OCI-LY1 (cell line): Measurements from ENCODE around the gene TRPM3.

ENCODE experiments used
- H2AFZ ChIP-seq: fragments of 200-600 bp; sonication (generic), shearing (Covaris generic); 2 replicates; pipeline ENCODE4 v1.6.0; 2014; ENCODE audit warnings: antibody characterized with exemption, mild to moderate bottlenecking, low read length
- H3F3A ChIP-seq: fragments of 200-600 bp; sonication (generic), shearing (Covaris generic); 2 replicates; pipeline ENCODE4 v1.6.0; 2014; ENCODE audit warnings: mild to moderate bottlenecking, antibody characterized with exemption, low read length, moderate library complexity; ENCODE audit not compliant: insufficient read depth
- H3K27ac ChIP-seq: fragments of 200-600 bp; sonication (generic); 2 replicates; pipeline ENCODE4 v1.5.1; 2014; ENCODE audit warnings: low read length, mixed run types, mild to moderate bottlenecking, low read depth; ENCODE audit not compliant: poor library complexity, severe bottlenecking
- H3K27me3 ChIP-seq: fragments of 200-600 bp; sonication (generic); 2 replicates; pipeline ENCODE4 v1.6.0; 2014; ENCODE audit warnings: antibody characterized with exemption, mild to moderate bottlenecking, low read length, moderate library complexity; ENCODE audit not compliant: insufficient read depth
- H3K36me3 ChIP-seq: fragments of 200-600 bp; sonication (generic); 2 replicates; pipeline ENCODE4 v1.6.1; 2014; ENCODE audit warnings: mild to moderate bottlenecking, antibody characterized with exemption, low read length, moderate library complexity, mixed read lengths; ENCODE audit not compliant: insufficient read depth
- H3K4me1 ChIP-seq: fragments of 200-600 bp; sonication (generic); 2 replicates; pipeline ENCODE4 v1.5.1; 2014; ENCODE audit warnings: mild to moderate bottlenecking, low read length, moderate library complexity; ENCODE audit not compliant: insufficient read depth, severe bottlenecking
- H3K4me2 ChIP-seq: fragments of 200-600 bp; sonication (generic), shearing (Covaris generic); 2 replicates; pipeline ENCODE4 v1.6.1; 2014; ENCODE audit warnings: low read length
- H3K4me3 ChIP-seq: fragments of 200-600 bp; sonication (generic); 2 replicates; pipeline ENCODE4 v1.5.1; 2014; ENCODE audit warnings: low read length, low read depth, mild to moderate bottlenecking, mixed read lengths; ENCODE audit not compliant: poor library complexity, severe bottlenecking
- H3K79me2 ChIP-seq: fragments of 200-600 bp; shearing (Covaris generic); 2 replicates; pipeline ENCODE4 v1.6.1; 2016; ENCODE audit warnings: mixed run types, low read length, mixed read lengths; ENCODE audit not compliant: insufficient read depth
- H3K9ac ChIP-seq: fragments of 200-600 bp; sonication (generic), shearing (Covaris generic); 2 replicates; pipeline ENCODE4 v1.6.1; 2014; ENCODE audit warnings: mild to moderate bottlenecking, low read length, mixed read lengths
- H3K9me2 ChIP-seq: fragments of 200-600 bp; sonication (generic), shearing (Covaris generic); 2 replicates; pipeline ENCODE4 v1.6.1; 2014; ENCODE audit warnings: low read depth, mild to moderate bottlenecking, low read length, mixed read lengths
- H3K9me3 ChIP-seq: fragments of 200-600 bp; shearing (Covaris generic); 2 replicates; pipeline ENCODE4 v1.6.1; 2014; ENCODE audit warnings: low read length, mixed read lengths
- H4K20me1 ChIP-seq: fragments of 200-600 bp; sonication (generic), shearing (Covaris generic); 2 replicates; pipeline ENCODE4 v1.6.0; 2016; ENCODE audit warnings: mild to moderate bottlenecking, low read length; ENCODE audit not compliant: insufficient read depth
- CTCF ChIP-seq: fragments of 200-600 bp; sonication (generic), shearing (Covaris generic); IDR thresholded peaks from 2 replicates; pipeline ENCODE4 v1.5.1; 2017; ENCODE audit warnings: mild to moderate bottlenecking, antibody characterized with exemption, low read length, moderate library complexity, mixed read lengths
- EZH2 ChIP-seq: fragments of 200-600 bp; sonication (generic), shearing (Covaris generic); IDR thresholded peaks from 2 replicates; pipeline ENCODE4 v1.8.0; 2017; ENCODE audit warnings: borderline replicate concordance, mixed run types, mild to moderate bottlenecking, antibody characterized with exemption, low read length, moderate library complexity, mixed read lengths

The TRPM3 gene

GRCh38 chr9:70773579-70773978, 347.8 kb downstream of the TRPM3 start:
- H3K27ac ChIP-seq = no peak overlapping the region
- no peaks in the 10 kb centered on the region for H4K20me1 ChIP-seq
- no peaks in the 10 kb centered on the region for H3F3A ChIP-seq
- no peaks in the 10 kb centered on the region for H3K79me2 ChIP-seq
- no peaks in the 10 kb centered on the region for H3K27me3 ChIP-seq
- no peak for TF ChIP-seq EZH2
- no peak for TF ChIP-seq CTCF
- no peaks in the 10 kb centered on the region for H3K9me2 ChIP-seq
- H3K4me3 ChIP-seq = no peak overlapping the region
- H3K4me2 ChIP-seq = no peak overlapping the region
- no peaks in the 10 kb centered on the region for H3K9me3 ChIP-seq
- no peak overlapping the region for H3K9ac ChIP-seq
- no peak overlapping the region for H2AFZ ChIP-seq
- no peaks in the 10 kb centered on the region for H3K4me1 ChIP-seq
- no peaks in the 10 kb centered on the region for H3K36me3 ChIP-seq

- Histone ChIP-seq H3F3A (no peaks in the 10 kb centered on the region), H3K27ac (no peak overlapping the region), H3K36me3 (no peaks in the 10 kb centered on the region), H3K9ac (no peak overlapping the region), H3K4me3 (no peak overlapping the region), H3K79me2 (no peaks in the 10 kb centered on the region), H3K9me2 (no peaks in the 10 kb centered on the region), H4K20me1 (no peaks in the 10 kb centered on the region), H2AFZ (no peak overlapping the region), H3K27me3 (no peaks in the 10 kb centered on the region), H3K4me2 (no peak overlapping the region), H3K9me3 (no peaks in the 10 kb centered on the region), H3K4me1 (no peaks in the 10 kb centered on the region)
- TF ChIP-seq EZH2 (no peak), CTCF (no peak)
Measured at GRCh38 chr9:70772601-70773000, 348.8 kb downstream of the TRPM3 start.

DNA sequence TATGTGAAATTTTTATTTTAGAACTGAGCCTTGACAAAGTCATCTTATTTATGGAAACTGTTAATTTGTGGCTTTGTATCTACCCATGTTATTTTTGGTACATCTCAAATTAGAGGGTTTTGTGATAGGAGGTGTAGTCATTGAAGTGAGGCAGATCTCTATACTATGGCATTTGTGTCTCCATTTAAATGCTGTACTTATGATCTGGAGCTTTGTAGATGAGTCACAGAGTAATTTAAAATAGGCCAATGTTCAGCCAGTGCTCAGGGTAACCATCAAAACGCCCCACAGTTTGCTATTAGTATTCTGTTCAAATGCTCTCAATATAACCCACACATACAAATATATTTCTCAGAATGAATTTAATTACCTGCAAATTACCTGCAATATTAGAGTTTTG, 355.5 kb downstream of the TRPM3 start:
- no peaks in the 10 kb centered on the region for H3K4me1 ChIP-seq
- no peak for TF ChIP-seq CTCF
- no peak for TF ChIP-seq EZH2
- no peaks in the 10 kb centered on the region for H3F3A ChIP-seq
- H3K4me2 ChIP-seq = no peak overlapping the region
- H3K27ac ChIP-seq = no peak overlapping the region
- no peaks in the 10 kb centered on the region for H3K36me3 ChIP-seq
- no peaks in the 10 kb centered on the region for H4K20me1 ChIP-seq
- no peaks in the 10 kb centered on the region for H3K27me3 ChIP-seq
- no peaks in the 10 kb centered on the region for H3K79me2 ChIP-seq
- no peak overlapping the region for H2AFZ ChIP-seq
- no peaks in the 10 kb centered on the region for H3K9me2 ChIP-seq
- H3K9me3 ChIP-seq = no peaks in the 10 kb centered on the region
- H3K9ac ChIP-seq = no peak overlapping the region
- H3K4me3 ChIP-seq = no peak overlapping the region
